AG10803 (cell line): ENCODE measurements around the gene CBFA2T3.
A peak's percentile ranks its signal among the peaks of the same experiment; 100 is the strongest.
"Not testable (repeated sequence)": the region's sequence is repeated elsewhere in the genome, so short reads cannot be mapped to it uniquely, and the experiment has no call there.

Experiments
- DNase-seq: peaks from one replicate; pipeline ENCODE4 v3.0.0; 2010; ENCODE audit warnings: low read depth
- H3K4me3 ChIP-seq: 2 replicates; pipeline ENCODE4 v1.5.1; 2011; ENCODE audit warnings: mild to moderate bottlenecking, low read length, control low read depth
- TF ChIP-seq, protein P1 (sequence below): conservative IDR thresholded peaks from 2 replicates; pipeline ENCODE4 v1.5.1; 2011; ENCODE audit warnings: mild to moderate bottlenecking, low read length, control low read depth, inconsistent platforms

Gene CBFA2T3

DNA sequence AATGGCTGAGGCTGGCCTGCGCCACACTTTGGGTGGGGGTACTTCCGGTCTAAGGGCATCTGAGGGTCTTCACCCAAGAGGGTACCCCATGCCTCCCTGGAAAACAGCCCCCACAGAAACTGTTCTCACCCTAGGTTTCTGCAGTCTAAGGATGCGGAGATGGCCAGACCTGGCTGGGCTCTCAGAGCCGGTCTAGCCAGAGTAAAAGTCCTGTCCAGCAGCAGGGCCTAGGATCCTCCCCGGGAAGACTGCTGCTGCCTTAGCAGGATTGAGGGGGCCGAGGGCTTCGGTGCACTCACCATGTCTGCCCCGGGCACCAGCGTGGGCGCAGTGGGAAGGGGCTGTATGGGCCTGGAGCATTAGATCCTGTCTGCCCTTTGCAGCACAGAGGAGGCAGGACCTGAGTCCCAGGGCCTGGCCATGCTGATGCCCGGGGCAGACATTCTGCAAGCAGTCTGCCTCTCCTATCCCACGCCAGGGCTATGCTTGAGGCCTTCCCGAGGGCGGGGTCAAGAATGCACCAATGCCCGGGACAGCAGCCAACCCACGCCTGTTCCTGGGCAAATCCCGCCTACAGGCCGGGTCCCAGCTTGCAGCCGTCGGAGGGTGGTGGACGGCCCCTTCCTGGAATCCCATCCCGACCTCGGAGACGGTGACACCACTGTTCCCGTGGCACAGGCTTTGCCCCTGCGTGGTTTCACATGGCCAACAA is 54.7 kb downstream of the CBFA2T3 start:
- no peak overlapping the region for H3K4me3 ChIP-seq
- TF ChIP-seq, protein P1, sequence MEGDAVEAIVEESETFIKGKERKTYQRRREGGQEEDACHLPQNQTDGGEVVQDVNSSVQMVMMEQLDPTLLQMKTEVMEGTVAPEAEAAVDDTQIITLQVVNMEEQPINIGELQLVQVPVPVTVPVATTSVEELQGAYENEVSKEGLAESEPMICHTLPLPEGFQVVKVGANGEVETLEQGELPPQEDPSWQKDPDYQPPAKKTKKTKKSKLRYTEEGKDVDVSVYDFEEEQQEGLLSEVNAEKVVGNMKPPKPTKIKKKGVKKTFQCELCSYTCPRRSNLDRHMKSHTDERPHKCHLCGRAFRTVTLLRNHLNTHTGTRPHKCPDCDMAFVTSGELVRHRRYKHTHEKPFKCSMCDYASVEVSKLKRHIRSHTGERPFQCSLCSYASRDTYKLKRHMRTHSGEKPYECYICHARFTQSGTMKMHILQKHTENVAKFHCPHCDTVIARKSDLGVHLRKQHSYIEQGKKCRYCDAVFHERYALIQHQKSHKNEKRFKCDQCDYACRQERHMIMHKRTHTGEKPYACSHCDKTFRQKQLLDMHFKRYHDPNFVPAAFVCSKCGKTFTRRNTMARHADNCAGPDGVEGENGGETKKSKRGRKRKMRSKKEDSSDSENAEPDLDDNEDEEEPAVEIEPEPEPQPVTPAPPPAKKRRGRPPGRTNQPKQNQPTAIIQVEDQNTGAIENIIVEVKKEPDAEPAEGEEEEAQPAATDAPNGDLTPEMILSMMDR, result no peak
- DNase-seq, result peak; percentile 79

DNA sequence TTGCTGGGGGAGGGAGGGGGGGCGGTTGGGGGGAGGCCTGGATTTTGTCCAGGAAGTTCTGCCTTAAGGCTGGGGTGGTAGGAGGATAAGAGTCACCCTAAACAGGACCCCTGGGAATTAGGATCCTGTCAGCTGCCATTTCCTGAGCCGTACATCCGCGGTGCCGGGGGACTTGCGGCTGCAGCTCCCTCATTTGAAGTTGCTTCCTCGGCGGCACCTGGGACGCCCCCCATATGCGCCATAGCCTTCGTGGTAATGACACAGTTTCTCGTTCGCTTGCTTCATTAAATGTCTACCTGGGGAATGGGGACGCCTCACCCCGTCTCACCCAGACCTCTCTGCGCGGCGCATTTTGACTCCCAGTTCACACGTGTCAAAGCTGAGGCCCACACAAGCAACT is 55.4 kb downstream of the CBFA2T3 start:
- H3K4me3 ChIP-seq, result no peak overlapping the region
- no peak for DNase-seq
- TF ChIP-seq, protein P1, result no peak

DNA sequence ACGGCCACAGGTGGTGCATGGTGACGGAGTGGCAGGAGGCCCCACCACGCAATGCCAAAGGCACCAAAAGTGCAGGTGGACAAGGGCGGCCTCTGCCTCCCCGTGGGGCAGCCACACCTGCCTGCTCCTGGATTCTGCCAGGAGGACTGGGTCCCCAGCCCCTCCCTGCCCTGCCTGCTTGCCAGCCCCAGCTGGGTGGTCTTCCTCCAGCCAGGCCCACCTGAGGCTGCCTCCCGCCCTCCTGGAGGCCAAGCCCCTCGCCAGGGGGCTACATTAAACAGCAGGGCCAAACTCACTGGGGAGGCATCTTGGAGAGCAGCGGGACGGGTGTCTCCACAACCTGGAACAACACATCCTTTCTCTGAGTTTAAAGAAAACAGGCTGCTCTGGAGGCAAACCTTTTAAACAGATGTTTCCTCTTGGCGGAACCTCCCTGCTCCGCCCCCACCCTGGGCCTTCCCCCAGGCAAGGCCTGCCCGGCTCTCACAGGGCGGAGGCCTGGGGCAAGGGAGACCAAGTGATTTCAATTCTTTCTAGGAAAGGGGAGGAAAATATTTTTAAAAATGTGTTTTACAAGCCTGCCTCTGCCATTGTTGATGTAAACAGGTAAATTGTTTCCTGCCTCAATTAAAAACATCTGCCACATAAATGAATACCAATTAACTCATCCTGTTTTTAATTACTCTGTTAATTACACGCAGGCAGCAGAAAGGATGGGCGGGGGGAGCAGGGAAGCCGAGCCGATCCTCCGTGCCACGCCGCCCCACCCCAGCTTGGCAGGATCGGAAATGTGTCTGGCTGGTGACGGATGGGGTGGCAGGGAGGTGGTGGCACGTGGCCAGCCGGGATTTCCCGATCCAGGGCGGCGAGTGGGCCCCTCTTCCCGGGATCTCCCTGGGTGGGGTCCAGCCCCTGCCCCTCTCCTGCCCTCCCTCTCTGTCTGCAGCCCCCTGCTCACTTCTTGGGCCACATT is 56.1 kb downstream of the CBFA2T3 start:
- no peak overlapping the region for H3K4me3 ChIP-seq
- peak; percentile 81 for DNase-seq
- TF ChIP-seq, protein P1, result no peak

DNA sequence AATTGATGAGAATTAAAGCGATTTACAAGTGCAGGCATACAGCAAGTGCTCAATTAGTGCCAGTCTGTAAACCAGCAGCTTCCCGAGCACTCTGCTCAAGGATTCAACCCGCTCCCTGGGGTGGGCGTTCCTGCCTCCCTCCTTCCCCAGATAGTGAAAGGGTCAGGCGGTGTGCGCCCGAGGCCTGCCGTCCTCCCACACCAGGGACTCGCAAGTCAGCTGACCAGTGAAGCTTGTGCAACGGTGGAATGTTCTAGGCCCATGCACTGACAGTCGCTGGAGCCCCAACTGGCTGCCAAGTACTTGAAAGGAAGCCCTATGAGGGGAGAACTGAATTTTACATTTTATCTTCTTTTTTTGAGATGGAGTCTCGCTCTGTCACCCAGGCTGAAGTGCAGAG is 57.1 kb downstream of the CBFA2T3 start:
- TF ChIP-seq, protein P1, result no peak
- no peak for DNase-seq
- no peak overlapping the region for H3K4me3 ChIP-seq

DNA sequence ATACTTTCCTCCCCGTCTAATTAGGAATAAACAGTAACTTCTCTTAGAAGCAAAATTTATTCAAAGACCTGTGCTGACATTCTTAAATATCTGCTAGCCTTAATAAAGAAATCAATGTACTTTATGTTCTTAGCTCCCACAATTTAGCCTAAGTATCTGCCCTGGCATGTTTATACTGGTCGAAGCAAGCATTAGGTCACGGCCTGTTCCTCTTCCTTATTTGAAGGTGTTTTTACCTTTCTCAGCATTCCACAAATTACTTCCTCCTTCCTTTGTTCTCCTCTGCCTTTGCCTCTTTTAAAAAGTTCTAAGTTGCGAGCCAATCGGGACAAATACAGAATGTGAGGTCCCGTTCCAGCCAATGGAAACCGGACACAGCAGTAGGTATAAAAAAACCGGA is 58.1 kb downstream of the CBFA2T3 start:
- not testable (repeated sequence) for H3K4me3 ChIP-seq, DNase-seq

DNA sequence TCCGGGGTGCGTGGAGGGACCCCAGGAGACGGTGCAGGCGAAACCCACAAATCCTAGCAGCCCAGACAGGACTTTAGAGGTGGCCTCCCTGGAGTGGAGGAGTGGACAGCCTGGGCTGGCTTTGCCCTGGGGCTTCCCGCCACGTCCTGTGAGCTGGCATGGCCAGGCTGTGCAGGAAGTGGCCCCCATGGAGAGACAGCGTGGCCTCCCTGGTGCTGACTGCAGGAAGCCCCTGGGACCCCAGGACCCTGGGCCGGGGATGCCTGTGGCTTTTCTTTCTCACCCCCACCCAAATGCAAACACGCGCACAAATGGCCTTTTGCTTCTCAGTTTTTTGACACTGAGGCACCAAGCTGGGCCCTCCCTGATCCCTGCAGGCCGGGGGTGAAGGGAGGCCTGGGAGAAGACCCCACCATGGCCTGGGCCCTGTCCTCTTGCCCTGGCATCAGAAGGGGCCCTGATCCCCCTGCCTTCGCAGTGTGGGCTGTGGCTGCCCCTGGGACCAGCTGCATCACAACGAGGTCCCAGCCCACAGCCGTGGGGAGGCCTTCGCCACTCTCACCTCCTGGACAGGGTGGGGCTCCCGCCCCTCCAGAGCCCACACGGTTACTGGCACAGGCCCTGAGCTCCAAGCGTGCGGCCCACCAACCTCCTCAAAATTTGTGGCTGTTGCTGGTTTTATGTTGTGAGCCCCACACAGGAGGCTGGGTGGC is 58.9 kb downstream of the CBFA2T3 start:
- TF ChIP-seq, protein P1, result no peak
- H3K4me3 ChIP-seq, result no peak overlapping the region
- no peak for DNase-seq
